Ectodermal cell (in vitro differentiated cells): ENCODE data around the gene IRS1.

ENCODE experiments used
- H3K27ac ChIP-seq: 2 replicates; pipeline ENCODE4 v1.7.0; 2013; ENCODE audit warnings: mild to moderate bottlenecking, low read depth, low read length; ENCODE audit not compliant: insufficient read depth, poor library complexity, severe bottlenecking
- H3K27me3 ChIP-seq: 2 replicates; pipeline ENCODE4 v1.7.0; 2013; ENCODE audit warnings: mild to moderate bottlenecking, low read length; ENCODE audit not compliant: insufficient read depth, control insufficient read depth, poor library complexity, severe bottlenecking
- H3K36me3 ChIP-seq: one replicate; pipeline ENCODE4 v1.7.0; 2013; ENCODE audit warnings: low read length; ENCODE audit not compliant: control insufficient read depth, insufficient read depth
- H3K4me1 ChIP-seq: one replicate; pipeline ENCODE4 v1.7.0; 2013; ENCODE audit warnings: low read length; ENCODE audit not compliant: control insufficient read depth, insufficient read depth
- H3K4me3 ChIP-seq: 2 replicates; pipeline ENCODE4 v1.7.0; 2013; ENCODE audit warnings: low read depth, low read length, control low read depth; ENCODE audit not compliant: insufficient read depth
- H3K9me3 ChIP-seq: 2 replicates; pipeline ENCODE4 v1.7.0; 2013; ENCODE audit warnings: mild to moderate bottlenecking, low read length, moderate library complexity; ENCODE audit not compliant: control insufficient read depth
- WGBS, 2 experiments: methylation state at CpG; one replicate each; pipeline ENCODE4 v1.1.7; 2013; ENCODE audit warnings: missing lambda C conversion rate in 2 of 2; 5-methylcytosine and 5-hydroxymethylcytosine counted together

The IRS1 gene

GRCh38 chr2:226797989-226798421 lies 1.6 kb downstream of the IRS1 start:
- Histone ChIP-seq H3K9me3 (no peaks in the 10 kb centered on the region), H3K27ac (no peak overlapping the region), H3K36me3 (peaks cover 14% of the 10 kb centered on the region), H3K4me1 (peaks cover 19% of the 10 kb centered on the region), H3K4me3 (peak overlapping the region; percentile 92), H3K27me3 (no peaks in the 10 kb centered on the region)
- WGBS, 2 experiments, result 73 to 76% methylated on average over 23 of the region's 23 CpGs

GRCh38 chr2:226797289-226797988 lies 2.2 kb downstream of the IRS1 start:
- no peaks in the 10 kb centered on the region for H3K27me3 ChIP-seq
- H3K4me1 ChIP-seq, result peaks cover 19% of the 10 kb centered on the region
- H3K27ac ChIP-seq, result no peak overlapping the region
- H3K4me3 ChIP-seq, result peak overlapping the region; percentile 92
- no peaks in the 10 kb centered on the region for H3K9me3 ChIP-seq
- 96 to 97% methylated on average over 50 of the region's 50 CpGs for WGBS, 2 experiments
- peaks cover 14% of the 10 kb centered on the region for H3K36me3 ChIP-seq

- 91 to 95% methylated on average over 17 of the region's 17 CpGs for WGBS, 2 experiments
- peaks cover 19% of the 10 kb centered on the region for H3K4me1 ChIP-seq
- H3K27ac ChIP-seq, result no peak overlapping the region
- no peak overlapping the region for H3K4me3 ChIP-seq
- no peaks in the 10 kb centered on the region for H3K27me3 ChIP-seq
- peaks cover 14% of the 10 kb centered on the region for H3K36me3 ChIP-seq
- no peaks in the 10 kb centered on the region for H3K9me3 ChIP-seq
Measured at GRCh38 chr2:226796840-226797288, 2.8 kb downstream of the IRS1 start.

GRCh38 chr2:226796012-226796839 lies 3.4 kb downstream of the IRS1 start:
- 95 to 96% methylated on average over 25 of the region's 25 CpGs for WGBS, 2 experiments
- Histone ChIP-seq H3K27ac (no peak overlapping the region), H3K27me3 (no peaks in the 10 kb centered on the region), H3K9me3 (no peaks in the 10 kb centered on the region), H3K36me3 (peaks cover 14% of the 10 kb centered on the region), H3K4me3 (no peak overlapping the region), H3K4me1 (peaks cover 19% of the 10 kb centered on the region)

GRCh38 chr2:226795281-226796011 lies 4.2 kb downstream of the IRS1 start:
- H3K36me3 ChIP-seq, result peaks cover 14% of the 10 kb centered on the region
- 89 to 90% methylated on average over 26 of the region's 26 CpGs for WGBS, 2 experiments
- H3K27me3 ChIP-seq, result no peaks in the 10 kb centered on the region
- peak overlapping the region; percentile 15 for H3K4me3 ChIP-seq
- no peaks in the 10 kb centered on the region for H3K9me3 ChIP-seq
- peaks cover 16% of the 10 kb centered on the region for H3K4me1 ChIP-seq
- H3K27ac ChIP-seq, result no peak overlapping the region

GRCh38 chr2:226794751-226795171 lies 4.9 kb downstream of the IRS1 start:
- 43 to 44% methylated on average over 9 of the region's 9 CpGs for WGBS, 2 experiments
- peak overlapping the region; percentile 15 for H3K4me3 ChIP-seq
- no peak overlapping the region for H3K27ac ChIP-seq
- peaks cover 14% of the 10 kb centered on the region for H3K36me3 ChIP-seq
- H3K9me3 ChIP-seq, result no peaks in the 10 kb centered on the region
- no peaks in the 10 kb centered on the region for H3K27me3 ChIP-seq
- peaks cover 12% of the 10 kb centered on the region for H3K4me1 ChIP-seq

GRCh38 chr2:226794196-226794661 lies 5.4 kb downstream of the IRS1 start:
- Histone ChIP-seq H3K36me3 (peaks cover 14% of the 10 kb centered on the region), H3K9me3 (no peaks in the 10 kb centered on the region), H3K27ac (no peak overlapping the region), H3K27me3 (no peaks in the 10 kb centered on the region), H3K4me1 (peaks cover 12% of the 10 kb centered on the region), H3K4me3 (peak overlapping the region; percentile 15)
- 91% methylated on average over 4 of the region's 4 CpGs; no CpG with 5 or more reads in 1 of the 2 experiments for WGBS, 2 experiments

- Histone ChIP-seq H3K4me3 (peak overlapping the region; percentile 15), H3K9me3 (no peaks in the 10 kb centered on the region), H3K4me1 (peaks cover 12% of the 10 kb centered on the region), H3K27me3 (no peaks in the 10 kb centered on the region), H3K36me3 (peaks cover 14% of the 10 kb centered on the region), H3K27ac (no peak overlapping the region)
- WGBS, 2 experiments, result 74 to 87% methylated on average over 2 of the region's 2 CpGs
Measured at GRCh38 chr2:226793646-226794045, 6.0 kb downstream of the IRS1 start.

GRCh38 chr2:226792155-226792881 lies 7.3 kb downstream of the IRS1 start:
- Histone ChIP-seq H3K27ac (peak overlapping the region; percentile 75), H3K9me3 (no peaks in the 10 kb centered on the region), H3K4me1 (peaks cover 12% of the 10 kb centered on the region), H3K27me3 (no peaks in the 10 kb centered on the region), H3K4me3 (peak overlapping the region; percentile 60), H3K36me3 (peaks cover 14% of the 10 kb centered on the region)
- 43 to 44% methylated on average over 7 of the region's 7 CpGs for whole genome bisulfite sequencing, 2 experiments
